CD4-positive, alpha-beta T cell treated with Interleukin-4 for 4 hours (primary cell): ENCODE results near the gene HPS1.

Source experiments
- DNase-seq: peaks from one replicate; pipeline ENCODE4 v3.0.0-alpha.2; 2020

The HPS1 gene

DNA sequence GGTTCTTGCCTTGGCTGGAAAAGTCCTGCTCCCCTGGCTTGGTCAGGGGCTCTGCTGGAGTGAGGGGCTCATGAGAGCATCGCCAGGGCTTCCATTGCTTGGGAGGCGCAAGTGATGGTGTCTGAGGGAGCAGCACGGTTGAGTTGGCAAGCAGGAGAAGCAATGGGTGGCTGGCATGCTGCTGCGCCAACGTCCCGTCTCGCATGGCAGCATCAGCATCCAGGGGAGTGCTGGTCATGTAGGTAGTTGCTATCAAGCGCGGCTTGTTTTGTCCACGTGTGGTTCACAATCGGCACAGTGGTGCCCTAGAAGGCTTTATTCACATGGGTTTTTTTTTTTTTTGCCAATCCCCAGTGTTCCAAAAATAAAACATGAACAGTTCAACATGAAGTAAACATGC lies 35.6 kb downstream of the HPS1 start:
- DNase-seq = no peak

GRCh38 chr10:98410759-98411158 lies 36.0 kb downstream of the HPS1 start:
- no peak for DNase-seq

GRCh38 chr10:98410135-98410743 lies 36.5 kb downstream of the HPS1 start:
- DNase-seq = no peak

DNA sequence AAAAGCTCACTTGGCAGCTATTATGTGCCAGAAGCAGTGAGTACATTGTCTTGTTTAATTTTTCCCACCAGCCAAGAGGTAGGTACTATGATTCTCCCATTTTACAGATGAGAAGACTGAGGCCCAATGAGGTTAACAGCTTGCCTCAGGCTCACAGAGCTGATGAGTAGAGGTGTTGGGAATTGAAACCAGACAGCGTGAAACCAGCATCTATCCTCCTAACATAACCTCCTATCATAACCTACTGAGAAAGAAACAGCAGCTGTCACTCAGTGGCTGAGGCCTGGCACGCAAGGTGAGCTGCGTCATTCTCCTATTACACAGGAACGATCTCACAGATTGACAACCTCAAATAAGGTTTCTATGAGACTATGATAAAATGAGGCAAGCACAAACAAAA lies 37.9 kb downstream of the HPS1 start:
- no peak for DNase-seq

DNA sequence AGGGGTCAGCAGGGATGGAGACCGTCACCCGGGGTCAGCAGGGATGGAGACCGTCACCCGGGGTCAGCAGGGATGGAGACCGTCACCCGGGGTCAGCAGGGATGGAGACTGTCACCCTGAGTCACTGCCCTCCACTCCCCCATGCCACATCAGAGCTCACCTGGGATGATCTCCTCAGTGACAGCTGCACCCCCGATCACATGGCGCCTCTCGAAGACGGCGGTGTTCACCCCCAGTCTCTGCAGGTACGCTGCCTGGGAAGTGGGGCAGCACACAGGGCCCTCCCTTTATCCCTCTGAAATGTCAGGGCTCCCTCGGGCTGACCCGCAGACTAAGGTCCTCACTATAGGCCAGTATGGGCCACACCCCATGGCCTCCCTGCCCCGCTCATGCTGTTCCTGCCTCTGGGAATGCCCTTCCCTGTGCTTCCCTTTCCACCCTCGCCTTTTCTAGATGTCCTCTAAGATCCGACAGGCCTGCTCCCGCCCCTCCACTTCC lies 38.9 kb downstream of the HPS1 start:
- DNase-seq = no peak

GRCh38 chr10:98407017-98407743 lies 39.6 kb downstream of the HPS1 start:
- no peak for DNase-seq

DNA sequence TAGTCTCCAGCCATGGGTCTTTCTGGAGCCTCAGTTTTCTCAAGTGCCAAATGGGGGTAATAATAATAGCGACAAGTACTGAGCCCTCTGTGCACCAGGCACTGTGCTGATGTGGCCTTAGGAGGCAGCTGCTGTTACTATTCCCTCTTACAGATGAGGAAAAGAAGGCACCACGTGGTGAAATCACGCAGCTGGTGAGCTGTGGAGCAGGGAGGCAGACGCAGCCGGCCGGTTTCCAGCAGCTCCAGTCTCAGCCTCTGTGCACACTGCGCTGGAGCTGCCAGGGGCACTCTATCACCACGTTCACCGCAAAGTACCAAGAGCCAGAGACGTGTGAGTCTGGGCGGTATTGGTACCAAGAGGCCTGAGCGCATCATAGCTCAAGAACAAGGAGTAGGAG lies 41.3 kb downstream of the HPS1 start:
- DNase-seq = no peak

- DNase-seq = no peak
Measured at GRCh38 chr10:98404571-98405359, 42.0 kb downstream of the HPS1 start.

DNA sequence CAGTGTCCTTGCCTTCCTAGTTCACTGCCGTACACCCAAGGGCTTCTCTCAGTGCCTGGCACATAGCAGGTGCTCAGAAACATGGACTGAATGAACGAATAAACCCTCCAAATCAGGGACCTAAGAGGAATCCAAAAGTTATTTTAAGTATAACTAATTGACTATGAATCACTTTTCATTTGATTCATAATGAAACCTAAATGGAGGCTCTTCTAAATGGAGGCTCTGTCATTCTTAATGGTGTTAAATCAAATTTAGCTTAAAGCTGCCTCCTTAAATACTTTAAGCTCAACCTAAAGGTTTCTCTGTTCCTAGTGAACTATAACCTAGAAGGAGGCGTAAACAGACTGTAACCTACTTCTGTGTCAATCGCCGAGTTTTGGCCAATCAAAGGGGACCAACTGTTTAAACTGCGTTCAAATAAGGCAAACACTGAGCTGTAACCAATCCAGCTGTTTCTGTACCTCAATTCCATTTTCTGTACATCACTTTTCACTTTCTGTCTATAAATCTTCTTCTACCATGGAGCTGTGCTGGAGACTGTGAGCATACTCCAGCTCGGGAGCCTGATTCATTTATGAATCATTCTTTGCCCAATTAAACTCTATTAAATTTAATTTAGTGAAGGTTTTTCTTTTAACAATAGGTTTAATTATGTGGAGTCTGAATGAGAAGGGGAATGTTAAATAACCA lies 42.8 kb downstream of the HPS1 start:
- no peak for DNase-seq

- DNase-seq = no peak
Measured at GRCh38 chr10:98402931-98403718, 43.6 kb downstream of the HPS1 start.

DNA sequence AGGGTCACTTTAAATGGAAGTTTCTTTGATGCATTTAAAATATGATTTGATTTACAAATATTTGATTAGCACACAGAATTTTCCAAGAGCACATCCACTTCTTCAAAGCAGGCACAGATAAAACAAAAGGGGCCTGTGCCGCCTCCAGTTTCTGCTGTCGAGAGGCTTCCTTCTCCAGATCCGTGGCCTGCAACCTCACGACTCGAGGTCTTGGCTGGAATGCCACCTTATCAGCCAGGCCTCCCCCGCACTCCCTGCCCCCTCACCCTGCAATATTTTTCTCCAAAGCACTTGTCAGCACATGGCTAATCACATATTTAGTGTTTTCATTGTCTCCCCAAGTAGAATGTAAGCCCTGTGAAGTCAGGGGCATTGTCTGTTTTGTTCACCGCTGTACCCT lies 44.3 kb downstream of the HPS1 start:
- no peak for DNase-seq

GRCh38 chr10:98400482-98400881 lies 46.3 kb downstream of the HPS1 start:
- no peak for DNase-seq

GRCh38 chr10:98399784-98400183 lies 47.0 kb downstream of the HPS1 start:
- DNase-seq = no peak

DNA sequence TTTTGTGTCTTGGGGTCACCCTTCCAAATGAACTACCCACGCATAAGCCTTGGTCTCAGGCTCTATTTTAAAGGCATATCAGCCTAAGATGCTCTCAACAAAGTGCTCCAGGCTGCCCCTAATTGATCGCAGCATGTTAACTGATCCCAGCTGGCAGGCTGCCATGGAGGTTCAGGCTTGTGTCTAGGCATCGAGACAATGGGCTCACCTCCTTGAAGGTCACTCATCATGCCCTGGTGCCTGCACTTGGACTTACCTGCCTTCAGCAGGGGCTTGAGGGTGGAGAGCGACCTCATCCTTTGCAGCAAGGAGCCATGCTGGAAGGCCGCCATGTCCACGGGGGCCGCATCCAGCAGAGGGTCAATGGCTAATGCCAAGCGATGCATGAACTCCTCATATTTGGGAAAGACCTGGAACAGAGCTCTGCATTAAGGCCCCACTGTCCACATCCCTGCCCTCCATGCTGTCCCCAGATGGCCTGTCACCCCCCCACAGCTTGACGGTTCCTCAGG lies 49.6 kb downstream of the HPS1 start:
- DNase-seq = no peak

- no peak for DNase-seq
Measured at GRCh38 chr10:98396096-98397063, 50.4 kb downstream of the HPS1 start.

- DNase-seq = no peak
Measured at GRCh38 chr10:98394851-98395440, 51.8 kb downstream of the HPS1 start.

GRCh38 chr10:98391578-98391991 lies 55.1 kb downstream of the HPS1 start:
- peak; percentile 25 for DNase-seq

DNA sequence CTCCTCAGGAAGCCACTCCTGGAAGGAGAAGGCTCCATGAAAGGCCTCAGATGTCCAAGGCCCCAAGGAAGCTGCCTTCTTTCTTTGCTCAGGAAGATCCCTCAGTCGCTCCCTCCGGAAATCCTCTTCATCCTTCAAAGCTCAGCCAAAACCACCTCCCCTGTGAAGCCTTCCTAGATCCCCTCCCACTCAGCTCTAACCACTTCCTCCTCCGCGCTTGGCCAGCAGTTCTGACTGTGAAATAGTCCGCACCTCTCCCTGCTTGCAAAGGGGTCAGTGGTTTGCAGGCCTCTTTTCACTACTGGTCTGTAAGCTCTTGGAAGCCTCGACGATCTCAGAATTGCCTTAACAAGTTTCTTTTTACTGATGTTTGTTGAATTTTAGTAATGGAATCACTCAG lies 55.7 kb downstream of the HPS1 start:
- DNase-seq = peak; percentile 14

DNA sequence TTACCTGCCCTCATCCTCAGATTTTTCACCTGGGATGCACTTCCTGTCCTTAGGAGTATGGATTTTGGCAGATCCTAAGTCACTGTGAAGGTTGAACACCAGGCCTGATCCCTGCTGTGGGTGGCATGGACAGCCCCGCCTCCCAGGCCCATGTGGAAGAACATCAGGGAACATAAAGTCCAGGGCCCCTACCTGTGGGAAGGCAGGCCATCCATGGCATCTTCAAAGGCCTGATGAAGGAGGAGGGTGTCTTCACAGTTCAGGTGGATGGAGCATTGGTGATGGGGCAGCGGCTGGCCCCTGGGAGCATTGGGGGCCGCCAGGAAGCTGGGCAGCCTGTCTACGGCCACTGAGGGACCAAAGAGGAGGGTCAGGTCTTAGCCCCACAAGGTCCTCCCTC lies 56.3 kb downstream of the HPS1 start:
- no peak for DNase-seq

DNA sequence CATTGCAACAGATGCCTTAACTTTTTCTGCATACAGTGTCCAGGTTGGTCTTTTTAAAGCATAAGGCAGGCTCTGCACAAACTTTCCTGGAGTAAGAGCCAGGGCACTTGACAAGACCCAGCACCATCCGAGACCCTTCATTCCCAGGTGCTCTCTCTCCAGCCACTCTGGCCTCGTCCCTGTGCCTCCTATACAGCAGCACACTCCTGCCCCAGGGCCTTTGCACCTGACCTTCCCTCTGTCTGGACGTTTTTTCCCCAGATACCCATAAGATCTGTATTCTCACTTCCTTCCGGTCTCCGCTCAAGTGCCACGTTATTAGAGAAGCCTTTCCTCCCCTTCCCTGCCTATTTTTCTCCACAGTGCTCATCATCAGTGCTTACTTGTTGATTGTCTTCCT lies 57.3 kb downstream of the HPS1 start:
- DNase-seq = no peak
